ENCODE measurements around the gene GARIN6.

DNA sequence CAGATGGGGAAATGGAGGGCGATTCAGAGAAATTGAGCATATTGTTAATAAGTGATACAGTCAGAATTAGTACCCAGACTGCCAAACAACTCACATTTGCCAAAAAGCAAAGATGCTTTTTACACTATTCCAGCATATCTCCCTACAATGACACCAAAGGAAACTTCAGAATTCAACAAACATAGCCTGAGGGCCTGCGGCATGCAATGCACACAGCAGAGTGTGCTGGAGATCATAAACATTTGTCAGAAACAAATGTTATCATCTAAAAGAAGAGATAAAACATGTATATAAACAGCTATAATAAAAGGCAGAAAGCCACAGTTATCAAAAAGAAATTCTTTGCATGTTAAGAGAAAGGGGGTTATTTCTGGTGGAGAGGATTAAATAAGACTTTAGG, 20.1 kb upstream of the GARIN6 start:
- TF ChIP-seq, protein P1, sequence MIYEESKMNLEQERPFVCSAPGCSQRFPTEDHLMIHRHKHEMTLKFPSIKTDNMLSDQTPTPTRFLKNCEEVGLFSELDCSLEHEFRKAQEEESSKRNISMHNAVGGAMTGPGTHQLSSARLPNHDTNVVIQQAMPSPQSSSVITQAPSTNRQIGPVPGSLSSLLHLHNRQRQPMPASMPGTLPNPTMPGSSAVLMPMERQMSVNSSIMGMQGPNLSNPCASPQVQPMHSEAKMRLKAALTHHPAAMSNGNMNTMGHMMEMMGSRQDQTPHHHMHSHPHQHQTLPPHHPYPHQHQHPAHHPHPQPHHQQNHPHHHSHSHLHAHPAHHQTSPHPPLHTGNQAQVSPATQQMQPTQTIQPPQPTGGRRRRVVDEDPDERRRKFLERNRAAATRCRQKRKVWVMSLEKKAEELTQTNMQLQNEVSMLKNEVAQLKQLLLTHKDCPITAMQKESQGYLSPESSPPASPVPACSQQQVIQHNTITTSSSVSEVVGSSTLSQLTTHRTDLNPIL (CRISPR knock-in tag; IDR thresholded peaks at IDR 0.05; ENCODE audit: low read depth), result no peak
- TF ChIP-seq ZFP3 (CRISPR knock-in tag; IDR thresholded peaks at IDR 0.05), result no peak
- TF ChIP-seq BACH2 (CRISPR knock-in tag; IDR thresholded peaks at IDR 0.05; ENCODE audit: borderline replicate concordance), result no peak
- no peak for TF ChIP-seq ZNF70 (CRISPR knock-in tag; IDR thresholded peaks at IDR 0.05)
- TF ChIP-seq, protein P2, sequence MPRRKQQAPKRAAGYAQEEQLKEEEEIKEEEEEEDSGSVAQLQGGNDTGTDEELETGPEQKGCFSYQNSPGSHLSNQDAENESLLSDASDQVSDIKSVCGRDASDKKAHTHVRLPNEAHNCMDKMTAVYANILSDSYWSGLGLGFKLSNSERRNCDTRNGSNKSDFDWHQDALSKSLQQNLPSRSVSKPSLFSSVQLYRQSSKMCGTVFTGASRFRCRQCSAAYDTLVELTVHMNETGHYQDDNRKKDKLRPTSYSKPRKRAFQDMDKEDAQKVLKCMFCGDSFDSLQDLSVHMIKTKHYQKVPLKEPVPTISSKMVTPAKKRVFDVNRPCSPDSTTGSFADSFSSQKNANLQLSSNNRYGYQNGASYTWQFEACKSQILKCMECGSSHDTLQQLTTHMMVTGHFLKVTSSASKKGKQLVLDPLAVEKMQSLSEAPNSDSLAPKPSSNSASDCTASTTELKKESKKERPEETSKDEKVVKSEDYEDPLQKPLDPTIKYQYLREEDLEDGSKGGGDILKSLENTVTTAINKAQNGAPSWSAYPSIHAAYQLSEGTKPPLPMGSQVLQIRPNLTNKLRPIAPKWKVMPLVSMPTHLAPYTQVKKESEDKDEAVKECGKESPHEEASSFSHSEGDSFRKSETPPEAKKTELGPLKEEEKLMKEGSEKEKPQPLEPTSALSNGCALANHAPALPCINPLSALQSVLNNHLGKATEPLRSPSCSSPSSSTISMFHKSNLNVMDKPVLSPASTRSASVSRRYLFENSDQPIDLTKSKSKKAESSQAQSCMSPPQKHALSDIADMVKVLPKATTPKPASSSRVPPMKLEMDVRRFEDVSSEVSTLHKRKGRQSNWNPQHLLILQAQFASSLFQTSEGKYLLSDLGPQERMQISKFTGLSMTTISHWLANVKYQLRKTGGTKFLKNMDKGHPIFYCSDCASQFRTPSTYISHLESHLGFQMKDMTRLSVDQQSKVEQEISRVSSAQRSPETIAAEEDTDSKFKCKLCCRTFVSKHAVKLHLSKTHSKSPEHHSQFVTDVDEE (CRISPR knock-in tag; IDR thresholded peaks at IDR 0.05), result no peak
- no peak for TF ChIP-seq ZFP30 (CRISPR knock-in tag; IDR thresholded peaks at IDR 0.05)
- TF ChIP-seq ARNTL (CRISPR knock-in tag; IDR thresholded peaks at IDR 0.05; ENCODE audit: borderline replicate concordance, low read depth), result no peak
- no peak for TF ChIP-seq CSDC2 (CRISPR knock-in tag; IDR thresholded peaks at IDR 0.05)
- no peak for TF ChIP-seq OSR1 (CRISPR knock-in tag; IDR thresholded peaks at IDR 0.05)
- TF ChIP-seq RARB (CRISPR knock-in tag; IDR thresholded peaks at IDR 0.05), result no peak

All from SK-N-SH treated with all-trans-retinoic acid at 6 μM for 48 hours (cell line).